HEK293 (cell line): ENCODE data around the gene SMC6.

Experiments used
- CTCF ChIA-PET: fragments of 350-600 bp; formaldehyde crosslinking; extraction: SDS; loops from one replicate; lab custom pipeline; 2021; ENCODE audit warnings: antibody characterized with exemption; lab: Yijun Ruan, JAX
- POLR2A ChIA-PET: fragments of 300-600 bp; formaldehyde crosslinking; extraction: SDS; loops from one replicate; lab custom pipeline; 2020; ENCODE audit warnings: antibody characterized with exemption, inconsistent platforms; lab: Yijun Ruan, JAX
- H3K27ac ChIP-seq: fragments of 200-500 bp; sonication (Bioruptor generic); 2 replicates; pipeline ENCODE4 v1.5.1; 2014; ENCODE audit warnings: low read depth, low read length, control low read depth, inconsistent platforms; ENCODE audit errors: extremely low read depth
- H3K36me3 ChIP-seq, 2 experiments: fragments of 200-500 bp in 1 of 2; sonication (Bioruptor generic) in 1 of 2; 1 replicate in 1 of 2; 2 replicates in 1 of 2; pipeline ENCODE4 v1.5.1; 2014 to 2017; ENCODE audit warnings: inconsistent platforms in 2 of 2, low read length in 2 of 2; ENCODE audit not compliant: control insufficient read depth in 2 of 2, insufficient read depth in 1 of 2
- H3K4me1 ChIP-seq: fragments of 200-500 bp; sonication (Bioruptor generic); 2 replicates; pipeline ENCODE4 v1.5.1; 2014; ENCODE audit warnings: mild to moderate bottlenecking, low read length, inconsistent platforms; ENCODE audit not compliant: control insufficient read depth, insufficient read depth
- H3K4me3 ChIP-seq: 2 replicates; pipeline ENCODE4 v1.5.1; 2011; ENCODE audit warnings: low read depth, mild to moderate bottlenecking, control low read depth, low read length, moderate library complexity
- H3K9me3 ChIP-seq: fragments of 200-500 bp; sonication (Bioruptor generic); 2 replicates; pipeline ENCODE4 v1.5.1; 2014; ENCODE audit warnings: low read depth, low read length, inconsistent platforms; ENCODE audit not compliant: control insufficient read depth, insufficient read depth
- PRDM1 ChIP-seq: fragments of 450-650 bp; formaldehyde crosslinking; IDR thresholded peaks from 2 replicates; pipeline ENCODE4; 2016; ENCODE audit warnings: missing biosample characterization, missing genetic modification characterization
- SALL2 ChIP-seq: fragments of 450-650 bp; formaldehyde crosslinking; IDR thresholded peaks from 2 replicates; pipeline ENCODE4 v1.5.0; 2017; ENCODE audit warnings: missing biosample characterization, mild to moderate bottlenecking, missing genetic modification characterization, borderline replicate concordance
- TRIM28 ChIP-seq: IDR thresholded peaks from 2 replicates; pipeline ENCODE4 v1.6.1; 2011; ENCODE audit warnings: low read length, control low read depth, borderline replicate concordance
- ZBTB1 ChIP-seq: fragments of 450-650 bp; formaldehyde crosslinking; IDR thresholded peaks from 2 replicates; pipeline ENCODE4 v1.5.1; 2016; ENCODE audit warnings: missing biosample characterization, missing genetic modification characterization
- ZFP3 ChIP-seq: fragments of 450-650 bp; formaldehyde crosslinking; IDR thresholded peaks from 2 replicates; pipeline ENCODE4 v1.5.1; 2016; ENCODE audit warnings: low read depth, missing biosample characterization, missing genetic modification characterization
- ZFP37 ChIP-seq: fragments of 450-650 bp; formaldehyde crosslinking; IDR thresholded peaks from 2 replicates; pipeline ENCODE4 v1.5.1; 2016; ENCODE audit warnings: missing biosample characterization, missing genetic modification characterization
- ZNF114 ChIP-seq: fragments of 450-650 bp; formaldehyde crosslinking; IDR thresholded peaks from 2 replicates; pipeline ENCODE4 v1.5.0; 2017; ENCODE audit warnings: missing biosample characterization, missing genetic modification characterization
- ZNF121 ChIP-seq: fragments of 450-650 bp; formaldehyde crosslinking; IDR thresholded peaks from 2 replicates; pipeline ENCODE4 v1.5.1; 2016; ENCODE audit warnings: missing biosample characterization, missing genetic modification characterization
- ZNF174 ChIP-seq: fragments of 450-650 bp; formaldehyde crosslinking; IDR thresholded peaks from 2 replicates; pipeline ENCODE4 v1.5.0; 2017; ENCODE audit warnings: missing biosample characterization, mild to moderate bottlenecking, missing genetic modification characterization
- ZNF175 ChIP-seq: fragments of 450-650 bp; formaldehyde crosslinking; IDR thresholded peaks from 2 replicates; pipeline ENCODE4 v1.5.1; 2016; ENCODE audit warnings: missing biosample characterization, missing genetic modification characterization
- ZNF311 ChIP-seq: fragments of 450-650 bp; formaldehyde crosslinking; IDR thresholded peaks from 2 replicates; pipeline ENCODE4 v1.5.1; 2017; ENCODE audit warnings: missing biosample characterization, missing genetic modification characterization, borderline replicate concordance
- ZNF555 ChIP-seq: fragments of 450-650 bp; formaldehyde crosslinking; conservative IDR thresholded peaks from 2 replicates; pipeline ENCODE4 v1.5.1; 2017; ENCODE audit warnings: missing biosample characterization, mild to moderate bottlenecking, missing genetic modification characterization, inconsistent platforms
- ZNF600 ChIP-seq: fragments of 450-650 bp; formaldehyde crosslinking; IDR thresholded peaks from 2 replicates; pipeline ENCODE4 v1.5.1; 2016; ENCODE audit warnings: missing biosample characterization, missing genetic modification characterization
- ZNF621 ChIP-seq: fragments of 450-650 bp; formaldehyde crosslinking; IDR thresholded peaks from 2 replicates; pipeline ENCODE4 v1.5.1; 2017; ENCODE audit warnings: missing biosample characterization, missing genetic modification characterization
- ZNF777 ChIP-seq: fragments of 450-650 bp; formaldehyde crosslinking; IDR thresholded peaks from 2 replicates; pipeline ENCODE4 v1.5.1; 2017; ENCODE audit warnings: missing biosample characterization, missing genetic modification characterization, borderline replicate concordance
- ZNF792 ChIP-seq: fragments of 450-650 bp; formaldehyde crosslinking; IDR thresholded peaks from 2 replicates; pipeline ENCODE4 v1.5.1; 2016; ENCODE audit warnings: missing biosample characterization, missing genetic modification characterization
- TF ChIP-seq, protein P1 (sequence below): fragments of 450-650 bp; formaldehyde crosslinking; IDR thresholded peaks from 2 replicates; pipeline ENCODE4 v1.5.1; 2017; ENCODE audit warnings: missing biosample characterization, missing genetic modification characterization
- TF ChIP-seq, protein P2 (sequence below): fragments of 450-650 bp; formaldehyde crosslinking; IDR thresholded peaks from 2 replicates; pipeline ENCODE4 v1.5.1; 2016; ENCODE audit warnings: missing biosample characterization, missing genetic modification characterization, low read depth
- TF ChIP-seq, protein P3 (sequence below): fragments of 450-650 bp; formaldehyde crosslinking; IDR thresholded peaks from 2 replicates; pipeline ENCODE4 v1.5.1; 2016; ENCODE audit warnings: missing biosample characterization, missing genetic modification characterization, borderline replicate concordance
- TF ChIP-seq, protein P4 (sequence below): fragments of 450-650 bp; formaldehyde crosslinking; IDR thresholded peaks from 2 replicates; pipeline ENCODE4 v1.5.1; 2017; ENCODE audit warnings: missing biosample characterization, mild to moderate bottlenecking, missing genetic modification characterization, moderate library complexity
- TF ChIP-seq, protein P5 (sequence below): sonication (generic); formaldehyde crosslinking; IDR thresholded peaks from 2 replicates; pipeline ENCODE4 v1.8.1; 2022; ENCODE audit warnings: mild to moderate bottlenecking, moderate library complexity, missing genetic modification reagents

The SMC6 gene

DNA sequence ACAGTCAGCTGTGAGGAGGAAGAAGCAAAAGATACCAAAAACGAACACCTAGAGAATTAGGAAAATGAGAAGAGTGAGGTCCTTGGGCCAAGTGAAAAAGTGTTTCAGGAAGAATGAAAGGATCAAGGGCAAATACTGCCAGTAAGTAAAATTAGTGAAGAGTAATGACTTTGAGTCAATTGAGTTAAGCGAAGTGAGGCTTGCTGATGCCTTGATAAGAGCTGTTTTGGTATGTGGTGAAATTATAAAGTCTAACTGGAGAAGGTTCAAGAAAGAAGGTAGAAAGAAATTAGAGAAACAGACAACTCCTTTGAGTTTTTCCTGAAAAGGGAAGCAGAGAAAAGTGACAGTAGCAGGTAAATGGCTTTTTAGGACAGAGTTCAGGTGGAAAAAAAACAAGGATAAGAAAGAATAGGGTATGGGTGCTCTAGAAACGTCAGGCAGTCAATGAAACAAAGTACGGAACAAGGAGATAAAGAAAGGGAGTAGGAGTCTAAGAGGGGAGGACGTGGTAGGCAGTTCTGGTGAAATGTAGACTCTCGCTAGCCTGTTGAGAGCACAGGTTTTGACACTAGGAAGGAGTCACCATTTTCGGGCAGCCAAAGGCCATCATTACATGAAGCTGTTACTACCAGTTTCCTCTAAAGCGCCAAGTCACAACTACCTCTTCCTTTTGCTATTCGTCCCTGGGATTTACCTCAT lies 42.9 kb downstream of the SMC6 start:
- TF ChIP-seq ZNF555 (tag by site-specific recombination) (no peak), PRDM1 (tag by site-specific recombination) (0 out of 2 replicates have a peak, but pooled peaks have one; percentile 8)
- ChIA-PET CTCF (no interaction called here), POLR2A (no interaction called here)
- H3K9me3 ChIP-seq = no peaks in the 10 kb centered on the region
- peaks cover 49 to 79% of the 10 kb centered on the region in 2 experiments for H3K36me3 ChIP-seq
- H3K27ac ChIP-seq = no peak overlapping the region
- H3K4me1 ChIP-seq = no peaks in the 10 kb centered on the region
- no peak overlapping the region for H3K4me3 ChIP-seq

DNA sequence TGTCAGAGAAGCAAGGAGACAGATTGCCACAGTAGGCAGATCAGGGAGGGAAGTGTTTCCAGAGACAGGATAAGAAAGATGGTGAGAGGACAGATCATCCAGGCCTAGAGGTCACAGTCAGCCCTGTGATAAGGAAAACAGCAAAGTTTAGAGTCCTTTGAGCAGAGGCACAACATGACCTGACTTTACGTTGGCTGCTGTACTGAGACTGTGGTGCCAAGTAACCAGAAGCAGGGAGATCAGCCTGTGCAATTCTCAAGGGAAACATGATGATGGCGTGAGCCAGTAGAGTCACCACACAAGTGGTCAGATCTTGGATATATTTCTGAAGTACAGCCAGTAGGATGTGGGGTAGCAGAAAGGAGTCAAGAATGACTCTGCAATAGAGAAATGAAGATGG lies 43.7 kb downstream of the SMC6 start:
- Histone ChIP-seq H3K36me3 (peaks cover 50 to 83% of the 10 kb centered on the region in 2 experiments), H3K4me1 (no peaks in the 10 kb centered on the region), H3K27ac (no peak overlapping the region), H3K4me3 (no peak overlapping the region), H3K9me3 (no peaks in the 10 kb centered on the region)
- ChIA-PET POLR2A (no interaction called here), CTCF (interaction anchor here (2.3 kb wide), 1 partner anchor 10 kb away, joined by 19 read pairs; no protein-coding TSS in a partner anchor)
- TF ChIP-seq ZNF792 (tag by site-specific recombination) = no peak
- TF ChIP-seq, protein P1, sequence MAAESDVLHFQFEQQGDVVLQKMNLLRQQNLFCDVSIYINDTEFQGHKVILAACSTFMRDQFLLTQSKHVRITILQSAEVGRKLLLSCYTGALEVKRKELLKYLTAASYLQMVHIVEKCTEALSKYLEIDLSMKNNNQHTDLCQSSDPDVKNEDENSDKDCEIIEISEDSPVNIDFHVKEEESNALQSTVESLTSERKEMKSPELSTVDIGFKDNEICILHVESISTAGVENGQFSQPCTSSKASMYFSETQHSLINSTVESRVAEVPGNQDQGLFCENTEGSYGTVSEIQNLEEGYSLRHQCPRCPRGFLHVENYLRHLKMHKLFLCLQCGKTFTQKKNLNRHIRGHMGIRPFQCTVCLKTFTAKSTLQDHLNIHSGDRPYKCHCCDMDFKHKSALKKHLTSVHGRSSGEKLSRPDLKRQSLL (tag by site-specific recombination) = no peak
- TF ChIP-seq ZNF311 (tag by site-specific recombination) = no peak
- no peak for TF ChIP-seq ZFP37
- TF ChIP-seq SALL2 = no peak
- no peak for TF ChIP-seq ZNF175
- TF ChIP-seq, protein P2, sequence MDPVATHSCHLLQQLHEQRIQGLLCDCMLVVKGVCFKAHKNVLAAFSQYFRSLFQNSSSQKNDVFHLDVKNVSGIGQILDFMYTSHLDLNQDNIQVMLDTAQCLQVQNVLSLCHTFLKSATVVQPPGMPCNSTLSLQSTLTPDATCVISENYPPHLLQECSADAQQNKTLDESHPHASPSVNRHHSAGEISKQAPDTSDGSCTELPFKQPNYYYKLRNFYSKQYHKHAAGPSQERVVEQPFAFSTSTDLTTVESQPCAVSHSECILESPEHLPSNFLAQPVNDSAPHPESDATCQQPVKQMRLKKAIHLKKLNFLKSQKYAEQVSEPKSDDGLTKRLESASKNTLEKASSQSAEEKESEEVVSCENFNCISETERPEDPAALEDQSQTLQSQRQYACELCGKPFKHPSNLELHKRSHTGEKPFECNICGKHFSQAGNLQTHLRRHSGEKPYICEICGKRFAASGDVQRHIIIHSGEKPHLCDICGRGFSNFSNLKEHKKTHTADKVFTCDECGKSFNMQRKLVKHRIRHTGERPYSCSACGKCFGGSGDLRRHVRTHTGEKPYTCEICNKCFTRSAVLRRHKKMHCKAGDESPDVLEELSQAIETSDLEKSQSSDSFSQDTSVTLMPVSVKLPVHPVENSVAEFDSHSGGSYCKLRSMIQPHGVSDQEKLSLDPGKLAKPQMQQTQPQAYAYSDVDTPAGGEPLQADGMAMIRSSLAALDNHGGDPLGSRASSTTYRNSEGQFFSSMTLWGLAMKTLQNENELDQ = no peak
- no peak for TF ChIP-seq ZNF121
- TF ChIP-seq, protein P3, sequence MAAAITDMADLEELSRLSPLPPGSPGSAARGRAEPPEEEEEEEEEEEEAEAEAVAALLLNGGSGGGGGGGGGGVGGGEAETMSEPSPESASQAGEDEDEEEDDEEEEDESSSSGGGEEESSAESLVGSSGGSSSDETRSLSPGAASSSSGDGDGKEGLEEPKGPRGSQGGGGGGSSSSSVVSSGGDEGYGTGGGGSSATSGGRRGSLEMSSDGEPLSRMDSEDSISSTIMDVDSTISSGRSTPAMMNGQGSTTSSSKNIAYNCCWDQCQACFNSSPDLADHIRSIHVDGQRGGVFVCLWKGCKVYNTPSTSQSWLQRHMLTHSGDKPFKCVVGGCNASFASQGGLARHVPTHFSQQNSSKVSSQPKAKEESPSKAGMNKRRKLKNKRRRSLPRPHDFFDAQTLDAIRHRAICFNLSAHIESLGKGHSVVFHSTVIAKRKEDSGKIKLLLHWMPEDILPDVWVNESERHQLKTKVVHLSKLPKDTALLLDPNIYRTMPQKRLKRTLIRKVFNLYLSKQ (tag by site-specific recombination) = no peak
- no peak for TF ChIP-seq ZNF777 (tag by site-specific recombination)
- no peak for TF ChIP-seq ZBTB1 (tag by site-specific recombination)
- TF ChIP-seq ZNF174 (tag by site-specific recombination) = no peak
- TF ChIP-seq, protein P4, sequence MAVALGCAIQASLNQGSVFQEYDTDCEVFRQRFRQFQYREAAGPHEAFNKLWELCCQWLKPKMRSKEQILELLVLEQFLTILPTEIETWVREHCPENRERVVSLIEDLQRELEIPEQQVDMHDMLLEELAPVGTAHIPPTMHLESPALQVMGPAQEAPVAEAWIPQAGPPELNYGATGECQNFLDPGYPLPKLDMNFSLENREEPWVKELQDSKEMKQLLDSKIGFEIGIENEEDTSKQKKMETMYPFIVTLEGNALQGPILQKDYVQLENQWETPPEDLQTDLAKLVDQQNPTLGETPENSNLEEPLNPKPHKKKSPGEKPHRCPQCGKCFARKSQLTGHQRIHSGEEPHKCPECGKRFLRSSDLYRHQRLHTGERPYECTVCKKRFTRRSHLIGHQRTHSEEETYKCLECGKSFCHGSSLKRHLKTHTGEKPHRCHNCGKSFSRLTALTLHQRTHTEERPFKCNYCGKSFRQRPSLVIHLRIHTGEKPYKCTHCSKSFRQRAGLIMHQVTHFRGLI (tag by site-specific recombination) = no peak
- no peak for TF ChIP-seq ZNF114 (tag by site-specific recombination)
- TF ChIP-seq, protein P5, sequence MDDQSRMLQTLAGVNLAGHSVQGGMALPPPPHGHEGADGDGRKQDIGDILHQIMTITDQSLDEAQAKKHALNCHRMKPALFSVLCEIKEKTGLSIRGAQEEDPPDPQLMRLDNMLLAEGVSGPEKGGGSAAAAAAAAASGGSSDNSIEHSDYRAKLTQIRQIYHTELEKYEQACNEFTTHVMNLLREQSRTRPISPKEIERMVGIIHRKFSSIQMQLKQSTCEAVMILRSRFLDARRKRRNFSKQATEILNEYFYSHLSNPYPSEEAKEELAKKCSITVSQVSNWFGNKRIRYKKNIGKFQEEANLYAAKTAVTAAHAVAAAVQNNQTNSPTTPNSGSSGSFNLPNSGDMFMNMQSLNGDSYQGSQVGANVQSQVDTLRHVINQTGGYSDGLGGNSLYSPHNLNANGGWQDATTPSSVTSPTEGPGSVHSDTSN (CRISPR knock-in tag) = no peak
- TF ChIP-seq ZNF600 (tag by site-specific recombination) = no peak
- TF ChIP-seq ZNF621 (tag by site-specific recombination) = no peak
- TF ChIP-seq TRIM28 = no peak
- TF ChIP-seq ZFP3 (tag by site-specific recombination) = no peak
